Neuron (in vitro differentiated cells): Measurements from ENCODE around the gene CROCC2.

Experiments
- H2AFZ ChIP-seq: one replicate; pipeline ENCODE4 v1.6.1; 2013; ENCODE audit warnings: low read depth, mild to moderate bottlenecking, inconsistent platforms, low read length, moderate library complexity
- H3K27me3 ChIP-seq: one replicate; pipeline ENCODE4 v1.6.1; 2013; ENCODE audit warnings: low read length; ENCODE audit not compliant: insufficient read depth
- H3K36me3 ChIP-seq: one replicate; pipeline ENCODE4 v1.6.1; 2013; ENCODE audit warnings: low read length; ENCODE audit not compliant: insufficient read depth
- H3K4me1 ChIP-seq: one replicate; pipeline ENCODE4 v1.6.1; 2013; ENCODE audit warnings: low read length; ENCODE audit not compliant: insufficient read depth
- H3K4me3 ChIP-seq: 2 replicates; pipeline ENCODE4 v1.5.1; 2013; ENCODE audit warnings: mild to moderate bottlenecking, low read length, moderate library complexity
- H3K9me3 ChIP-seq: one replicate; pipeline ENCODE4 v1.6.1; 2013; ENCODE audit warnings: low read length

CROCC2 gene

GRCh38 chr2:240871071-240871958 lies 34.8 kb upstream of the CROCC2 start:
- no peaks in the 10 kb centered on the region for H3K36me3 ChIP-seq
- H3K27me3 ChIP-seq: peaks cover 26% of the 10 kb centered on the region
- H3K4me1 ChIP-seq: peaks cover 8% of the 10 kb centered on the region
- H3K9me3 ChIP-seq: no peaks in the 10 kb centered on the region
- H2AFZ ChIP-seq: no peak overlapping the region
- no peak overlapping the region for H3K4me3 ChIP-seq

GRCh38 chr2:240872317-240873097 lies 33.6 kb upstream of the CROCC2 start:
- Histone ChIP-seq H3K4me1 (peaks cover 8% of the 10 kb centered on the region), H3K4me3 (no peak overlapping the region), H2AFZ (no peak overlapping the region), H3K36me3 (no peaks in the 10 kb centered on the region), H3K27me3 (peaks cover 34% of the 10 kb centered on the region), H3K9me3 (no peaks in the 10 kb centered on the region)

DNA sequence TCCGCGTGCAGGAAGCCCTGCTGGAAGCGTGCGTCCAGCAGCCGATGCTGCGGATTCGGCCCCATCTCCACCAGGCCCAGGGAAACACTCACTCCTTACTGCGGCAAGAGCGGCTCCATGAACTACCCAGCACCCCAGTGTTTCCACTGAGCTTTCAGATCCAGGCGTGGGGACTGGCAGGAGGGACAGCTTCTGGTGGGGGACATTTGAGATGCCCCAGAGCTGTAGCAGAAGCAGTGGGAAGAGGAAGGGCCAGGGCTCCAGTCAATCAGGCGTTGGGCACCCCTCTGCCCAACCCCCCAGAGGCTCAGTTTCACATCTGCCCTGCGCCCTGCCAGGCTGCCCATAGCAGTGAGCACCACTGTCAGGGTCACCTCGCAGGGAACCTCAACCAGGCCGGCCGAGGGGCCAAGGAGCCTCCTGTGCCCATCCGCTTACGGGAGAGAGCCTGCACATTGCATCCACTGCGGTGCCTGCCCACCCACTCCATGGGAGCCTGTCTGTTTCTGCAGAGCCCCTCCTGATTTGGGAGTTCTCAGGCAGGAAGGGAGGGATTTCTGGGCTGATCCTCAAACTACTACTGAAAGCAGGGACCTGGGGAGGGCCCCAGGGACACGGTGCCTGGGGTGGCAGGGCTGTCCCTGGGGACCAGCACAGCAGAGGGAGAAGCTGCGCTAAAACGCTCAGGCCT lies 32.9 kb upstream of the CROCC2 start:
- Histone ChIP-seq H3K4me3 (no peak overlapping the region), H2AFZ (no peak overlapping the region), H3K27me3 (peaks cover 37% of the 10 kb centered on the region), H3K36me3 (no peaks in the 10 kb centered on the region), H3K4me1 (peaks cover 6% of the 10 kb centered on the region), H3K9me3 (no peaks in the 10 kb centered on the region)

DNA sequence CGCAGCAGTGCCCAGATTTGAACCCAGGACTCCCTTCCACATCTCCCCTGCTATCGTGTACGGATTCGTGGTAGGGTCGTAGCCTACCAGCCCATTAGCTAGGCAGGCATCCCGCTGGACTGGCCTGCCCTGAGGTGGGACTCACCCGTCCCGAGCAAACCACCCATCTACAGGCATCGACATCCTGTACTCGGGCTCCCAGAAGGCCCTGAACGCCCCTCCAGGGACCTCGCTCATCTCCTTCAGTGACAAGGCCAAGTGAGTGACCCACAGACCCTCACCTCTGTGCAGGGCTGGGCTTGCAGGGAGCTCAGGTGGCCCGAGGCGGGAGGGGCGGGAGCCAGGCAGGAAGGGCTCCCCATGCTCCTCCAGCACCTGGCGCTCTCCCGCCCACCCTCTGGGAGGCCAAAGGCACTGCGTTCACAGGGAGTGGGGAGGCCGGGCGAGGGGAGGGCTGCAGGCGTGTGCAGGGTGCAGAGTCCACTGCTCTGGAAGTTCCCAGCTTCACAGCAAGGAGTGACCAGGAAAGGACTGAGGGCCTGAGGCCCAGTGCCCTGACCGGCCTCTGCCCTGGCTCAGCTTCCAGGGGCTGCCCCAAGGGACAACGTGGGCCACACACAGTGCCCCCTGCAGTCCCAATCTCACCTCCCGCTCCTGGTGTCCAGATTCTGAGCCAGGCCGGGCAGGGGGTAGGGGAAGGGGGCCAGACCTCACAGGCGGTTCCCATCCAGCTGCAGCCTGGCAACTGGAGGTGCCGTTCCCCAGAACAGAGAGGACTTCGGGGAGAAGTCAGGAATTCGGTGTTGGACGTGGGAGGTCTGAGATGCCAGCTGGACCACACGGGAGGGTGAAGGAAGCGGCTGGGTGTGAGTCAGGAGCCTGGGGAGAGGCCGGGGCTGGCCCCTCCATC lies 32.1 kb upstream of the CROCC2 start:
- Histone ChIP-seq H3K4me3 (no peak overlapping the region), H3K27me3 (peaks cover 41% of the 10 kb centered on the region), H3K4me1 (no peaks in the 10 kb centered on the region), H3K36me3 (no peaks in the 10 kb centered on the region), H2AFZ (no peak overlapping the region), H3K9me3 (no peaks in the 10 kb centered on the region)

- Histone ChIP-seq H3K9me3 (no peaks in the 10 kb centered on the region), H3K27me3 (peaks cover 40% of the 10 kb centered on the region), H3K36me3 (no peaks in the 10 kb centered on the region), H3K4me1 (no peaks in the 10 kb centered on the region), H2AFZ (no peak overlapping the region), H3K4me3 (no peak overlapping the region)
Observed at GRCh38 chr2:240874715-240875227, 31.4 kb upstream of the CROCC2 start.

- Histone ChIP-seq H3K27me3 (peaks cover 38% of the 10 kb centered on the region), H3K9me3 (no peaks in the 10 kb centered on the region), H3K4me3 (no peak overlapping the region), H3K4me1 (no peaks in the 10 kb centered on the region), H3K36me3 (no peaks in the 10 kb centered on the region), H2AFZ (no peak overlapping the region)
Observed at GRCh38 chr2:240875228-240876034, 30.7 kb upstream of the CROCC2 start.

DNA sequence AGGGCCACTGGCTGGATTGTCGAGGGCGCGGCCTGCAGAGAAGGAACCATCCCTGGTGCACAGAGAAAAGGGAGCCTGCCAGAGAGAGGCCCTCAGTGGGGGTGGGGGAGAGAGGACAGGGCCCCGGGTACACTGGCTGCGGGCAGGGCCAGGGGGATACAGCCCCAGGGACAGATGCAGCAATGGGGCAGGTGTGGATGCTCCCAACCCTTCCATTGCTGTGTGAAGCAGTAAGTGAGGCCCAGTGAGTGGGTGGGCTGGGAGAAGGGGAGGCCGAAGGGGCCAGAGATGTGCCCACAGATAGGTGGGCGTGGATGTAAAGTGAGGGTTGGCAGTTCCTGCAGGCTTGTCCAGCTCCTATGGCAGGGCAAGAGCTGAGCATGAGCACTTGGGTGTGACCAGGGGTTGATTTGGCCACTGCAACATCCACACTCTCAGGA lies 30.1 kb upstream of the CROCC2 start:
- H3K36me3 ChIP-seq: no peaks in the 10 kb centered on the region
- H3K4me3 ChIP-seq: no peak overlapping the region
- peaks cover 38% of the 10 kb centered on the region for H3K27me3 ChIP-seq
- no peaks in the 10 kb centered on the region for H3K4me1 ChIP-seq
- no peak overlapping the region for H2AFZ ChIP-seq
- H3K9me3 ChIP-seq: no peaks in the 10 kb centered on the region

DNA sequence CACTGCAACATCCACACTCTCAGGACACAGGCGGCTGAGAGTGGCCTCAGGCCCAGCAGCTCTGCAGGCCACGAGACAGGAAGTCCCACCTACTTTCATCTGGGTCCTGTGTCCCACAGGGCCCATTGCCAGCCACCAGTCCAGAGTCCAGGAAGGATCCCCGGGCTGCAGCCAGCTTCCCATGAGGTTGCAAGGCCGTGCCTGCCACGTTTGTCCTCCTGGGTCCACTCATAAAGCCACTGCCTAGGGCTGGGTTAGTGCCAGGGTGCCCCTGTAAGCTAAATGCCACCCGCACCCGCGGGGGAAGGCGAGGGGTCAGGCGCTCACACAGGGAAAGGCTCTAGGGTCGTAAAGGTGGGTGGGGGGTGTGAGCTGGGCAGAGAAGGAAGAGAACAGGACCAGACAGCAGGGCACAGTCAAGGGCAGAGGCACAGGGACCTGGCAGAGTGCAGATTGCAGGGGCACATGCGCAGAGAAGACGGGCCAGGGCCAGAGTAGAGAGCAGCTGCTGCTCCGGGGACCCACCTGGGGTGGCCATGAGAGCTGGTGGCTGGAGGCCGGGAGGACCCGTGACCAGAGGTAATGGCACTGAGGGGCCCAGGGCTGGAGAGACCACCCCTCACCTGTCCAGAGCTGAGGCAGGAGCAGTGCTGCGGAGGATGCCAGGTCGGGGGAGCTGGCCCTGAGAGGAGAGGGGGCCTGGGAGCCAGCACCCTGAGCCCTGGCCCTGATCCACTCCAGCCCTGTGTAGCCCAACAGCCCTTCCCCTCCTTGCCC lies 29.5 kb upstream of the CROCC2 start:
- Histone ChIP-seq H3K9me3 (no peaks in the 10 kb centered on the region), H2AFZ (no peak overlapping the region), H3K4me1 (no peaks in the 10 kb centered on the region), H3K36me3 (no peaks in the 10 kb centered on the region), H3K4me3 (no peak overlapping the region), H3K27me3 (peaks cover 36% of the 10 kb centered on the region)

- no peak overlapping the region for H2AFZ ChIP-seq
Observed at GRCh38 chr2:240877460-240878340, 28.4 kb upstream of the CROCC2 start.

GRCh38 chr2:240878341-240878936 lies 27.7 kb upstream of the CROCC2 start:
- no peak overlapping the region for H2AFZ ChIP-seq
- no peaks in the 10 kb centered on the region for H3K9me3 ChIP-seq
- no peaks in the 10 kb centered on the region for H3K4me1 ChIP-seq
- no peak overlapping the region for H3K4me3 ChIP-seq
- H3K27me3 ChIP-seq: peaks cover 39% of the 10 kb centered on the region
- no peaks in the 10 kb centered on the region for H3K36me3 ChIP-seq

More at GRCh38 chr2:240877460-240878340, 28.4 kb upstream of the CROCC2 start:
- H3K27me3 ChIP-seq: peaks cover 38% of the 10 kb centered on the region
- H3K9me3 ChIP-seq: no peaks in the 10 kb centered on the region
- H3K4me1 ChIP-seq: no peaks in the 10 kb centered on the region
- no peak overlapping the region for H3K4me3 ChIP-seq
- no peaks in the 10 kb centered on the region for H3K36me3 ChIP-seq
